ENCODE measurements around the gene GAS2L1.

The GAS2L1 gene

DNA sequence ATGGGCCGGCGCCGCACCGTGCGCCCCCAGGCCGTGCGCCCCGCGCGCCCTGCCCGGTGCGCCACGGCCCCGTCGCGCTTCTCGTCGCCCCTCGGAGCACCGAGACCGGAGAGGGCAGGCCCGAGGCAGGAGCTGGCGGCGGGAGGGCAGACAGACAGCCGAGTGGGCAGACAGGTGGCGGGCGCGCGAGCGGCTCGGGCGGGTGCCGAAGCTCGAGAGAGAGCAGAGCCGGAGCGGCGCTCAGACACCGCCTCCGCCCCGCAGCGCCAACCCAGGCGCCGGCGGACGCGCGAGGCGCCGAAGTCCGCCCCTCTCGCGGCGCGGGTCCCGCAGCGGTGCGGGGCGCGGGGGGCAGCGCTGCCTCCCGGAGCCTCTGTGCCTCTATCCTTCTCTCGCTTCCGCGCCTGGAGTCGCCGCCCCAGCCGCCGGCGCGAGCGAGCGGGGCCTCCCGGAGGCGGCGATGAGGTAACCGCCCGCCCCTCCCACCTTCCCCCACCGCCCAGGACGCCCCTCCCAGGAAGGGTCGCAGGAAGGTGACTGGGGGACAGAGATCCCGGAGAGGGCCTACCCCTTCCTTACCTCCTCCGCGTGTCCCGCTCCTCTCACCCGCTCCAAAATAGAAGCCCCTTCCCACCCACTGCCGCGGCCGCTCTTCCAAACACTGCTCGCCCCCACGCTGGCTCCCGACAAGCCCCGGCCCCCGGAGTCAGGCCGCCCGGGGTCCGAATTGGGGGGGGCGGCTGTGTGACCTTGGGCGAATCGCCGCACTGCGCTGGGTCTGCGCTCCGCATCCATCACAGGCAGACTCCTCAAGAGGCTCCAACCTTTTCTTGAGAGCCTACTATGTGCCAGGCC, 9.1 kb downstream of the GAS2L1 start, which contains the start of gene RASL10A:
TSS of gene RASL10A (minus strand) at position 412 of the 855 bp plus-strand sequence. CDS start 451 bp downstream, outside the sequence.
- in situ Hi-C loops (cut with HindIII; ENCODE audit: low sequenced_read_pairs) = no loop called here
- H3K4me3 ChIP-seq (ENCODE audit: low read depth, low read length) = peak within 1 kb of the TSS; percentile 5
- no peak for DNase-seq (ENCODE audit: low read depth)
- TF ChIP-seq, protein P1, sequence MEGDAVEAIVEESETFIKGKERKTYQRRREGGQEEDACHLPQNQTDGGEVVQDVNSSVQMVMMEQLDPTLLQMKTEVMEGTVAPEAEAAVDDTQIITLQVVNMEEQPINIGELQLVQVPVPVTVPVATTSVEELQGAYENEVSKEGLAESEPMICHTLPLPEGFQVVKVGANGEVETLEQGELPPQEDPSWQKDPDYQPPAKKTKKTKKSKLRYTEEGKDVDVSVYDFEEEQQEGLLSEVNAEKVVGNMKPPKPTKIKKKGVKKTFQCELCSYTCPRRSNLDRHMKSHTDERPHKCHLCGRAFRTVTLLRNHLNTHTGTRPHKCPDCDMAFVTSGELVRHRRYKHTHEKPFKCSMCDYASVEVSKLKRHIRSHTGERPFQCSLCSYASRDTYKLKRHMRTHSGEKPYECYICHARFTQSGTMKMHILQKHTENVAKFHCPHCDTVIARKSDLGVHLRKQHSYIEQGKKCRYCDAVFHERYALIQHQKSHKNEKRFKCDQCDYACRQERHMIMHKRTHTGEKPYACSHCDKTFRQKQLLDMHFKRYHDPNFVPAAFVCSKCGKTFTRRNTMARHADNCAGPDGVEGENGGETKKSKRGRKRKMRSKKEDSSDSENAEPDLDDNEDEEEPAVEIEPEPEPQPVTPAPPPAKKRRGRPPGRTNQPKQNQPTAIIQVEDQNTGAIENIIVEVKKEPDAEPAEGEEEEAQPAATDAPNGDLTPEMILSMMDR (IDR thresholded peaks at IDR 0.05; ENCODE audit: low read depth, low read length, missing control alignments) = no peak

DNA sequence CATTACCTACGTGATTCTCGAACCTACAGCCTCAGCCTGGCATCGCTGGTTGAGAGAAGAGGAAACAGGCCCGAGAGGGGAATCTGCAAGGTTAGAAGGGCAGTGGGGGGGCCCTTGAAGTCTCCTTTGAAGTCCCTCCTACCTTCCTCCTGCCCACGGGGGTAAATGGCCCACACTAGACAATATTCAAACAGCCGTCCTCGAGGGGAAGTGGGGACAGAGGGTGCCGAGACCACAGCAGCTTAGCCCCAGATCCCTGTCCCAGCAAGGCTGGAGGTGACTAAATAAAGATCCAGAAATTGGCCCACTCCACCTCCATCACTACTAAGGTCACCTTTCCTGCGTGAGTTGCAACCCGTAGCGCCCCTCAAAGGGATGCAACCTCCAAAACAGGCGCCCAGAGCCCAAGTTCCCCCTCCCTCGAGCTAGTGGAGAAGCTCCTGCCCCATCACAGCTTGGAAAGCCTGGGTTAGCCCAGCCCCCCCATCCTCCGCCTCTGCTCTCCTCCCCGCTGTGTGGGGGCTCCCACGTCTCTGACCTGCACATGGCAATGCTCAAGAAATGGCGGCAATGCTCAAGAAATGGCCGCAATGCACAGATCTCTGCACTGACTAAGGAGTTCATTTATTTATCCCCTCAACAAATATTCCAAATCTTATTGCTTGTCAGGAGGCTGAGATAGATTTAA, 9.8 kb downstream of the GAS2L1 start:
- in situ Hi-C loops (cut with HindIII; ENCODE audit: low sequenced_read_pairs) = no loop called here
- TF ChIP-seq, protein P1 (IDR thresholded peaks at IDR 0.05; ENCODE audit: low read depth, low read length, missing control alignments) = no peak

DNA sequence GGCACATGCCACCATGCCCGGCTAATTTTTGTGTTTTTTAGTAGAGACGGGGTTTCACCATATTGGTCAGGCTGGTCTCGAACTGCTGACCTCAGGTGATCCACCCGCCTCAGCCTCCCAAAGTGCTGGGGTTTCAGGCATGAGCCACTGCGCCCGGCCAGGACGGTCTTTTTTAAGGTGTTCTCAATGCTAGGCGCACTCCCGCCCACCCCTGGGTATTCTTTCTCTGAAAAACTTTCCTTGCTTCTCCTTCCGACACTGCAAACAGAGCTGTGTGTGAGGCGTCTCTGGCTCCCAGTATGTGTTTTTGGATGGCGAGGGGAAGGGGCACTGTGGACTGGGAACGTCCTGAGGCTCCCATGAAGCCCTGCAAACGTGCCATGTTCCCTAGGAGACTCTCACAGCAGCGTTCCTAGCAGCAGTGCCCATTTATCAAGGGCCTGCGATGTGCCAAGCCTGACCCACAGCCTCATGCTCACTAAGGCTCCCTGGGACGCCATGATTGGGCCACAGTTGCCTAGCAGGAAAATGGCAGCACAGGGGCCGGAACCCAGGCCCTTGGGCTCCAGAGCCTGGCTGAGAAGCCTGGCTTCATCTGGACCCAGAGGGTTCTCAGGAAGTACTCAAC, 11.5 kb downstream of the GAS2L1 start:
- DNase-seq (ENCODE audit: low read depth) = no peak
- no peak overlapping the region for H3K4me3 ChIP-seq (ENCODE audit: low read depth, low read length)
- in situ Hi-C loops (cut with HindIII; ENCODE audit: low sequenced_read_pairs) = no loop called here
- TF ChIP-seq, protein P1 (IDR thresholded peaks at IDR 0.05; ENCODE audit: low read depth, low read length, missing control alignments) = no peak

More for the DNA sequence above, 9.8 kb downstream of the GAS2L1 start:
- DNase-seq (ENCODE audit: low read depth) = no peak
- H3K4me3 ChIP-seq (ENCODE audit: low read depth, low read length) = no peak overlapping the region

DNA sequence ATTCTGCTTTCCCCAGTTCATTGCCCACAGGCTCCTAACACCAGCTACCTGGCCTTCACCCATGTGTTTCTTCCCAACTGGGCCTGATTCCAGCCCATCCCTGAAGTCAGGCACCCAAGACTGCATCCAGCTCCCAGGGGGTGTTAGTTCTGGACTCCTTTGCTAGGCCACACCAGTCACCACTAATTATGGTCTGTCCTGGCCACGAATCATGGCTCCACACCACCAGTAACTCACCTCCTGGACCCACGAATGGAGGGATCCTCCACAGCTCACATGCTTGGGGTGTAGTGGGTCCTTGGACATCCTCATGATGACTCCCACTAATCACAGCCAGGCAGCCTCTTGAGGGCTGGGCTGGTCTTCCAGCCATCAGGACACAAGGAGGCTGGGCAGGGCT, 12.6 kb downstream of the GAS2L1 start:
- no peak overlapping the region for H3K4me3 ChIP-seq (ENCODE audit: low read depth, low read length)
- in situ Hi-C loops (cut with HindIII; ENCODE audit: low sequenced_read_pairs) = no loop called here
- DNase-seq (ENCODE audit: low read depth) = no peak
- TF ChIP-seq, protein P1 (IDR thresholded peaks at IDR 0.05; ENCODE audit: low read depth, low read length, missing control alignments) = no peak

DNA sequence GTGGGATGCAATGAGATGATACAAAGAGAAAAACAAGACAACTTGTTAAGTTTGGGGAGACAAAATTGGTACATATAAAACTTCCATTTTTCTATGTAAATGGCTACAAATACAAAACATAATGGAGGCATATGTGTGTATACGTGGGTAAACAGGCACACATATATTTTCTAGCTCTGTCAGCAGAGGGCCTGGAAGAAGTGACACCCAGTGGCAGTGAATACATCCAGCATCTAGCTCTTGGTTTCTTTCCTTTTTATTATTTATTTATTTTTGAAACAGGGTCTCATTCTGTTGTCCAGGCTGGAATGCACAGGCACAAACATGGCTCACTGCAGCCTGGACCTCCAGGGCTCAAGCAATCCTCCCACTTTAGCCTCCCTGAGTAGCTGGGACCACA, 14.1 kb downstream of the GAS2L1 start:
- no peak for DNase-seq (ENCODE audit: low read depth)
- TF ChIP-seq, protein P1 (IDR thresholded peaks at IDR 0.05; ENCODE audit: low read depth, low read length, missing control alignments) = peak; percentile 23
- H3K4me3 ChIP-seq (ENCODE audit: low read depth, low read length) = no peak overlapping the region
- in situ Hi-C loops (cut with HindIII; ENCODE audit: low sequenced_read_pairs) = no loop called here

DNA sequence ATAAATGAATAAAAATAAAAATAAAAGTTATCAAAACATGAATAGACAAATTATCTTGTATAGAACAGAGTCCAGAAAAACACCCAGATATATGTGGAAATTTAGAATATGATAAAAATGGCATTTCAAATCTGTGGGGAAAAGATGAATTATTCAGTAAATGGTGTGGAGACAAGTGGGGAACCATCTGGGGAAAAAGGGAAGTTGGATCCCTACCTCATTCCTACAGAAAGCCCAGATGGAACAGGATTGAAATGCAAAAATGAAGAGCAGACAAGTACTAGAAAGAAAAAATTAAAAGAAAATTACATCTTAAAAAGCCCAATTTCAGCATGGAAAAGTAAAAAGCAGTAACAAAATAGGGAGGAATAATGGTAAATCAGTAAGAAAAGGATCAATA, 17.2 kb downstream of the GAS2L1 start:
- TF ChIP-seq, protein P1 (IDR thresholded peaks at IDR 0.05; ENCODE audit: low read depth, low read length, missing control alignments) = no peak
- DNase-seq (ENCODE audit: low read depth) = no peak
- no peak overlapping the region for H3K4me3 ChIP-seq (ENCODE audit: low read depth, low read length)
- in situ Hi-C loops (cut with HindIII; ENCODE audit: low sequenced_read_pairs) = no loop called here

Measured in astrocyte of the cerebellum (primary cell).